Thoracic aorta (tissue), 2 donors: Measurements from ENCODE around the gene DSG3. TPM values are rescaled to one million over a fixed set of nuclear protein-coding genes. Genes with fewer than 3 reads are reported as not detected.

Experiments used
- ATAC-seq: fragments of 150-250 bp; one replicate; pipeline ENCODE4 v1.8.0; 2017; ENCODE audit warnings: low read depth; ENCODE audit not compliant: insufficient number of reproducible peaks, low FRiP score
- DNase-seq: peaks from one replicate; pipeline ENCODE4 v3.0.0-alpha.2; 2020; ENCODE audit warnings: low spot score
- H3K27ac ChIP-seq, 2 donors: fragments of 200-600 bp; sonication (generic); 1 replicate in 1 of 2; 2 replicates in 1 of 2; pipeline ENCODE4 v1.5.1; 2016; ENCODE audit warnings: mild to moderate bottlenecking in 2 of 2, moderate library complexity in 2 of 2
- H3K27me3 ChIP-seq: fragments of 200-600 bp; sonication (generic); replicated peaks from 2 replicates; pipeline ENCODE4 v1.6.0; 2016; ENCODE audit warnings: mild to moderate bottlenecking; ENCODE audit not compliant: insufficient read depth
- H3K36me3 ChIP-seq: fragments of 200-600 bp; sonication (generic); one replicate; pipeline ENCODE4 v1.5.1; 2016
- H3K4me1 ChIP-seq, 2 donors: fragments of 200-600 bp; sonication (generic); 1 replicate in 1 of 2; 2 replicates in 1 of 2; pipeline versions ENCODE4 v1.5.1 to v1.6.0; 2016; ENCODE audit warnings: low read depth in 2 of 2, mild to moderate bottlenecking in 1 of 2; ENCODE audit not compliant: control insufficient read depth in 1 of 2
- H3K4me3 ChIP-seq: fragments of 200-600 bp; sonication (generic); 2 replicates; pipeline ENCODE4 v1.5.1; 2016; ENCODE audit warnings: mild to moderate bottlenecking
- H3K9me3 ChIP-seq: fragments of 200-600 bp; sonication (generic); 2 replicates; pipeline ENCODE4 v1.5.1; 2016
- total RNA-seq, 2 donors: library from RNA; depleted of rRNA; stranded (reverse); fragments of >200 nt; gene quantifications; one replicate each; pipeline versions ENCODE4 v1.1.0 to v1.2.3, GENCODE V29; 2016
- TF ChIP-seq, protein P1 (sequence below): fragments of 200-600 bp; sonication (generic); IDR thresholded peaks from one replicate; pipeline ENCODE4 v1.5.1; 2019; ENCODE audit warnings: antibody characterized with exemption

Gene DSG3
- total RNA-seq, 2 donors from 2014 or later = 0.27 TPM; not detected in 1

DNA sequence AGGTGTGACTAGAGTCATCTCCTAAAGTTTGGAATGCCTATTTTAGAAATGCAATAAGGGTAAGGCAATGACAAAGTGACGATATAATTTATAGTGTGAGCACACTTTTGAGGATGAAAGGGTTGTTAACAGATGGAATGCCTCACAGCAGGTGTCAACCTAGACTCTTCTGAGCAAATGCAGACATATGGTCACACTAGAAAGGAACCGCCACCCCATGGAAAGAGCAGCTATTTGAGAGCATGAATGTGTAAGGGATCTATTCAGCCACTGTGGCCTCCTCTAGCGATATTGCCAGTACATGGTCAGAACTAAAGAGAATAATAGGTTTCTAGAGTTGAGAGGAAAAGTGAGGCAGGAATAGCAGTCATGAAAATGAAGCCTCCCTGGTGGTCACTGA lies 68.9 kb downstream of the DSG3 start:
- H3K4me3 ChIP-seq = no peak overlapping the region
- H3K27me3 ChIP-seq = no peaks in the 10 kb centered on the region
- no peak for ATAC-seq
- no peaks in the 10 kb centered on the region for H3K9me3 ChIP-seq
- DNase-seq = no peak
- TF ChIP-seq, protein P1, sequence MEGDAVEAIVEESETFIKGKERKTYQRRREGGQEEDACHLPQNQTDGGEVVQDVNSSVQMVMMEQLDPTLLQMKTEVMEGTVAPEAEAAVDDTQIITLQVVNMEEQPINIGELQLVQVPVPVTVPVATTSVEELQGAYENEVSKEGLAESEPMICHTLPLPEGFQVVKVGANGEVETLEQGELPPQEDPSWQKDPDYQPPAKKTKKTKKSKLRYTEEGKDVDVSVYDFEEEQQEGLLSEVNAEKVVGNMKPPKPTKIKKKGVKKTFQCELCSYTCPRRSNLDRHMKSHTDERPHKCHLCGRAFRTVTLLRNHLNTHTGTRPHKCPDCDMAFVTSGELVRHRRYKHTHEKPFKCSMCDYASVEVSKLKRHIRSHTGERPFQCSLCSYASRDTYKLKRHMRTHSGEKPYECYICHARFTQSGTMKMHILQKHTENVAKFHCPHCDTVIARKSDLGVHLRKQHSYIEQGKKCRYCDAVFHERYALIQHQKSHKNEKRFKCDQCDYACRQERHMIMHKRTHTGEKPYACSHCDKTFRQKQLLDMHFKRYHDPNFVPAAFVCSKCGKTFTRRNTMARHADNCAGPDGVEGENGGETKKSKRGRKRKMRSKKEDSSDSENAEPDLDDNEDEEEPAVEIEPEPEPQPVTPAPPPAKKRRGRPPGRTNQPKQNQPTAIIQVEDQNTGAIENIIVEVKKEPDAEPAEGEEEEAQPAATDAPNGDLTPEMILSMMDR = no peak
- H3K27ac ChIP-seq = no peak overlapping the region
- H3K36me3 ChIP-seq = no peaks in the 10 kb centered on the region
- no peaks in the 10 kb centered on the region for H3K4me1 ChIP-seq

DNA sequence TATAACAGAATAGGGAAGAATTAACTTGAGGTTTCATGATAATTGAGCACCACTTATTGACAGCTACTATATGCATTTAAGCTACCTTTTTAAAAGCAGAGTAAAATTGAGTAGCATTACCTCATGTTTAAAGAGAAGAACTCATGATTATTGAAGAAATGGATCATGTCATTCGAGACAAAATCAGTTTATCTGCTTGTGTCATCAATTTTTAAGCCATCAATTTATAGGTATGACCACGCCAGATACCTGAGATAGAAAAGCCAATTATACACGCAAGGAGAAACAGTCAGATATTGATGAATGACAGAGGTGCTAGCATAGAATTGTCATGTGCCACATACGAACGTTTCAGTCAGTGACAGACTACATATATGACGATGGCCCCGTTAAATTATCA lies 78.8 kb downstream of the DSG3 start:
- TF ChIP-seq, protein P1 = no peak
- no peaks in the 10 kb centered on the region for H3K27me3 ChIP-seq
- DNase-seq = no peak
- H3K4me3 ChIP-seq = no peak overlapping the region
- H3K36me3 ChIP-seq = no peaks in the 10 kb centered on the region
- no peaks in the 10 kb centered on the region for H3K4me1 ChIP-seq
- ATAC-seq = no peak
- H3K9me3 ChIP-seq = no peaks in the 10 kb centered on the region
- no peak overlapping the region for H3K27ac ChIP-seq

Other genes with a start within 250 kb of the DSG3 start
- gene DSG1, start 129.6 kb upstream of the DSG3 start, total RNA-seq = 1 to 10 TPM in 1 of 2 donors, not detected in 1; 1.1 TPM
- gene DSG4, start 71.0 kb upstream of the DSG3 start, total RNA-seq = not detected
- 1 to 10 TPM in 1 of 2 donors, under 1 TPM in 1; 0.81 to 2.8 TPM for gene DSG2, start 50.4 kb downstream of the DSG3 start, total RNA-seq
- not detected for gene TTR, start 144.1 kb downstream of the DSG3 start, total RNA-seq
- 1 to 10 TPM in 1 of 2 donors, under 1 TPM in 1; 0.95 to 3.0 TPM for gene B4GALT6, start 236.8 kb downstream of the DSG3 start, total RNA-seq